ENCODE measurements around the gene COL23A1. TPM values are rescaled to one million over a fixed set of nuclear protein-coding genes. Genes with fewer than 3 reads are reported as not detected.

The COL23A1 gene
- total and polyA plus RNA-seq, 8 donors, result 0.06 to 0.68 (median 0.33) TPM; not detected in 2

- no peak for DNase-seq
Measured at GRCh38 chr5:178192244-178192643, 397.9 kb downstream of the COL23A1 start.

GRCh38 chr5:178191661-178192060 is 398.5 kb downstream of the COL23A1 start:
- Histone ChIP-seq H3K4me1 (no peaks in the 10 kb centered on the region), H3K27ac (no peak overlapping the region), H3K4me3 (no peak overlapping the region), H3K27me3 (no peaks in the 10 kb centered on the region), H3K36me3 (no peaks in the 10 kb centered on the region), H3K9me3 (no peaks in the 10 kb centered on the region)
- WGBS, 2 donors, result 63 to 88% methylated on average over 4 of the region's 4 CpGs
- FAIRE-seq (no peak), ATAC-seq (no peak), DNase-seq (no peak)
- intact Hi-C loops (cut with DNase I), result no loop called here
- no peak for TF ChIP-seq CTCF (IDR thresholded peaks at IDR 0.05)

More at GRCh38 chr5:178192244-178192643, 397.9 kb downstream of the COL23A1 start:
- 34 to 45% methylated on average over 2 of the region's 2 CpGs for WGBS, 2 donors
- Histone ChIP-seq H3K4me3 (no peak overlapping the region), H3K9me3 (no peaks in the 10 kb centered on the region), H3K27ac (no peak overlapping the region), H3K4me1 (no peaks in the 10 kb centered on the region), H3K27me3 (no peaks in the 10 kb centered on the region), H3K36me3 (no peaks in the 10 kb centered on the region)
- no peak for ATAC-seq
- FAIRE-seq, result no peak
- intact Hi-C loops (cut with DNase I), result no loop called here
- TF ChIP-seq CTCF (IDR thresholded peaks at IDR 0.05), result no peak

- no peak overlapping the region for H3K27ac ChIP-seq
- no peak overlapping the region for H3K4me3 ChIP-seq
- no peaks in the 10 kb centered on the region for H3K9me3 ChIP-seq
- no peak for TF ChIP-seq CTCF (IDR thresholded peaks at IDR 0.05)
- no peaks in the 10 kb centered on the region for H3K27me3 ChIP-seq
- FAIRE-seq (no peak), DNase-seq (no peak), ATAC-seq (no peak)
- H3K36me3 ChIP-seq, result no peaks in the 10 kb centered on the region
- 40 to 41% methylated on average over 2 of the region's 2 CpGs for WGBS, 2 donors
- intact Hi-C loops (cut with DNase I), result no loop called here
- H3K4me1 ChIP-seq, result no peaks in the 10 kb centered on the region
Measured at GRCh38 chr5:178189433-178189832, 400.8 kb downstream of the COL23A1 start.

Other genes starting within 250 kb of the COL23A1 start
- 10 to 100 TPM; 10.6 to 24.9 (median 17.9) TPM for gene CLK4, start 36.7 kb upstream of the COL23A1 start, total RNA-seq
- gene CLK4, start 36.7 kb upstream of the COL23A1 start, polyA plus RNA-seq, result 10 to 100 TPM; 36.4 to 47.0 TPM
- gene ZNF354A, start 140.3 kb upstream of the COL23A1 start, total RNA-seq, result 1 to 10 TPM; 6.4 to 9.0 (median 6.9) TPM
- gene ZNF354A, start 140.3 kb upstream of the COL23A1 start, polyA plus RNA-seq, result 10 to 100 TPM; 10.9 to 11.8 TPM